GM19463 (cell line): ENCODE measurements around the gene PRKG1.

Experiments
- ATAC-seq: cut with Tn5 transposase; IDR thresholded peaks from one replicate; pipeline ENCODE4 v1.9.1; 2021; ENCODE audit warnings: mild to moderate bottlenecking, moderate library complexity; ENCODE audit not compliant: unreplicated experiment

Gene PRKG1

GRCh38 chr10:51215951-51216834, 141.9 kb downstream of the PRKG1 start:
- no peak for ATAC-seq

GRCh38 chr10:51217505-51217904, 143.2 kb downstream of the PRKG1 start:
- ATAC-seq: no peak

- ATAC-seq: no peak
Observed at GRCh38 chr10:51224671-51225161, 150.4 kb downstream of the PRKG1 start.

- ATAC-seq: no peak
Observed at GRCh38 chr10:51227897-51228713, 153.8 kb downstream of the PRKG1 start.

- ATAC-seq: no peak
Observed at GRCh38 chr10:51228714-51229100, 154.4 kb downstream of the PRKG1 start.

- ATAC-seq: no peak
Observed at GRCh38 chr10:51230887-51231585, 156.7 kb downstream of the PRKG1 start.

GRCh38 chr10:51231754-51232153, 157.5 kb downstream of the PRKG1 start:
- no peak for ATAC-seq

- no peak for ATAC-seq
Observed at GRCh38 chr10:51233337-51234100, 159.2 kb downstream of the PRKG1 start.

- peak; percentile 60 for ATAC-seq
Observed at GRCh38 chr10:51235865-51236264, 161.6 kb downstream of the PRKG1 start.

GRCh38 chr10:51239006-51239405, 164.7 kb downstream of the PRKG1 start:
- ATAC-seq: no peak

- no peak for ATAC-seq
Observed at GRCh38 chr10:51241461-51241860, 167.2 kb downstream of the PRKG1 start.

- no peak for ATAC-seq
Observed at GRCh38 chr10:51242393-51242792, 168.1 kb downstream of the PRKG1 start.

GRCh38 chr10:51244309-51244708, 170.0 kb downstream of the PRKG1 start:
- ATAC-seq: no peak

GRCh38 chr10:51244748-51245490, 170.6 kb downstream of the PRKG1 start:
- no peak for ATAC-seq

- ATAC-seq: no peak
Observed at GRCh38 chr10:51246156-51246555, 171.9 kb downstream of the PRKG1 start.

GRCh38 chr10:51250278-51250920, 176.1 kb downstream of the PRKG1 start:
- ATAC-seq: no peak

- no peak for ATAC-seq
Observed at GRCh38 chr10:51251110-51251509, 176.8 kb downstream of the PRKG1 start.

- ATAC-seq: no peak
Observed at GRCh38 chr10:51255381-51255780, 181.1 kb downstream of the PRKG1 start.
